CD4-positive, alpha-beta T cell treated with Interleukin-10 for 1 hour (primary cell): ENCODE measurements around the gene TRIM67.

Experiments
- DNase-seq: peaks from one replicate; pipeline ENCODE4 v3.0.0-alpha.2; 2020

The TRIM67 gene

GRCh38 chr1:231185391-231185790, 23.5 kb downstream of the TRIM67 start:
- DNase-seq = no peak

GRCh38 chr1:231186356-231187115, 24.7 kb downstream of the TRIM67 start:
- DNase-seq = no peak

DNA sequence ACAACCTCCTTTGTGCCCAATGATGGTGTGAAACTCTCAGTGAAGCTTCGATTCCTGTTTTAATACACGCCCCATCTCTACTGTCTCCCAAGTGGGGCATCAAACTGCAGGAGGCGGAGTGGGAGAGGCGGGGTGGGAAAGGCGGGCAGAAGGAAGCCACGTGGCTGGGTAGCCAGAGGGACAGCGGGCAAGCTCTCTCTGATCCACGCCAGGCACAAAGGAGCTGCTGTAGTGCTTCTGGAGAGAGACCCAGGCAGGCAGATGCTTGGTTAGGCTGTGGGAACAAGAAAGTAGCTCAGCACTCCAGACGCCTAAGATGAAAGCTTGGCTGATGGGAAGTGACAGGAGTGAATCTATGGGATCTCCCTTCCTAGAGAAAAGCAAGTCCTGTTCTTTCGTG, 25.7 kb downstream of the TRIM67 start:
- DNase-seq = no peak

DNA sequence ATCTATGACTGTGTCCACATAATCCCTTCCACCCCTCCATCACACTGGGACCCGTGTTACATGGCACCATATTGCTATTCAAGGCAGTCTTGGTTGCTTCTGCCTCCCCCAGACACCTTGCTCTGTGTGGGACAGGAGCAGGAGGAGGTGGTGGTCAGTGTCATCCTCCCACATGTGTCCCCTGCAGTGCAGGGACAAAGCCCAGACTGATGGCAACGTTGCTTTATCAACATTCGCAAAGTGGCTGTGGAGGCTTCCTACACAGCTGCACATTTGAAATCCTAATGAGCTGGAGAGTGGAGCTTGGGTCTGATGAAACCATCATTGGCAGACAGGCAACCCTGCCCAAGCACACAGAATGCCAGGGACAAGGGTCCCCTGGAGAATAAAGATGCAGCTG, 26.2 kb downstream of the TRIM67 start:
- no peak for DNase-seq

DNA sequence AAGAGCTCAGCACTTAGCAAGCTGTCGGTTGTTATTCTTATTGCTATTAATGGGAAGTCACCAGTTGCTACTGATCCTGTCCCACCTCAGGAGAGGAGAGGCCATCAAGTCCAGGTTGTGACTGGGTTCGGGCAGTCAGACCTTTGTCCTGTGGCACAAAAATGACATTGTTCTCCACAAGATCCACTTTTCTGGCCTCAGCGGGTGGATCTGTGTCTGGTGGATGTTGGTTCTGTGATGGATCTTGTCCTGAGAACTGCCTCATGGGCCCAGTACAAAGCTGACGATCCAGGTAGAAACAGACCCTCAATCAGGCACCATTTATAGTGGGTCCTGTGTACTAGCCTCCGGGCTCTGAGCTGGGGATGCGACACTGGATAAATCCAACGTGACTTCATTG, 26.9 kb downstream of the TRIM67 start:
- no peak for DNase-seq

GRCh38 chr1:231189683-231190270, 27.9 kb downstream of the TRIM67 start:
- no peak for DNase-seq

- DNase-seq = no peak
Observed at GRCh38 chr1:231190456-231190855, 28.6 kb downstream of the TRIM67 start.

- DNase-seq = no peak
Observed at GRCh38 chr1:231192620-231193163, 30.8 kb downstream of the TRIM67 start.

- DNase-seq = no peak
Observed at GRCh38 chr1:231193710-231194340, 32.0 kb downstream of the TRIM67 start.

DNA sequence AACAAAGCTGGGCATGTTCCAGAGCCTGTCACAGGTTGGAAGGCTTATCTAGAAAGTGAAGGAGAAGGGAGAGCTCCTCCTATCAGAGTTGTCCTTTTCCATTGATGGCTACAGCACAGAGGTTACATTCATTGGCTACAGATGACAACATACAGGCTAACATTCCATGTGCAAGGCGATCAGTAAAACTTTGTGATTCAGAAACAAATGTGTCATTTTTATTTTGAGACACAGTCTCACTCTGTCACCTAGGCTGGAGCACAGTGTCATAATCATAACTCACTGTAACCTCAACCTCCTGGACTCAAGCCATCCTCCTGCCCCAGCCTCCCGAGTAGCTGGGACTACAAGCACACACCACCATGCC, 32.6 kb downstream of the TRIM67 start:
- no peak for DNase-seq

GRCh38 chr1:231194843-231195516, 33.1 kb downstream of the TRIM67 start:
- no peak for DNase-seq

DNA sequence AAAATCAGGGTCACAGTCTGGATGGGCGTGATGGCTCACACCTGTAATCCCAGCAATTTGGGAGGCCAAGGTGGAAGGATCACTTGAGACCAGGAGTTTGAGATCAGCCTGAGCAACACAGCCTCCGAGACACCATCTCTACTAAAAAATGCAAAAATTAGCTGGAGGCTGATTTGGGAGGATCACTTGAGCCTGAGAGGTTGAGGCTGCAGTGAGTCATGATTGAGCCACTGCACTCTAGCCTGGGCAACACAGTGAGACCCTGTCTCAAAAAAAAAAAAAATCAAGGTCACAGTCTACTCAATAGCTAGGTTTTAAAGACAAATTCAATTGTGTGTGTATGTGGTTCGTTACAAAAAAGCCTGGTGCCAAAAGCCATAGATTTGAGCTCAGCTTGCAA, 34.4 kb downstream of the TRIM67 start:
- no peak for DNase-seq

DNA sequence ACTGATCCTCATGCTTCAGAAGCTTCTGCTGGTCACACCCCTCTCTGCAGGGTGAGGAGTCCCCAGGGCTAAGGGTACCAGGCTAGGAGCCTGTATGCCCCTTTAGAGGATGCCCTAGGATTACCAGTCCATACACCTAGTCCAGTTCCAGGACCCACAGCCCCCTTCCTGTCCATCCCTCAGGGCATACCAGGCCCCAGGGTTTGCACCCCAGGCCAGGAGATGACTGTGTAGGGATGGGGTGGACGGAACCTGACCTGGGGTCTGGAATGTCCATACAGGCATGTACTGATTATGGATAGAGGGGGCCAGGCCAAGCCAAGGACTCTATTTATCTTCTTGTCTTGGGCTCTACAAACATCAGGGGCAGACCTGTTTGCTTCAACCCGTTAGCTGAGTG, 34.9 kb downstream of the TRIM67 start:
- no peak for DNase-seq

- DNase-seq = no peak
Observed at GRCh38 chr1:231199868-231200267, 38.0 kb downstream of the TRIM67 start.

GRCh38 chr1:231200388-231201031, 38.7 kb downstream of the TRIM67 start:
- no peak for DNase-seq

- DNase-seq = no peak
Observed at GRCh38 chr1:231201375-231201978, 39.6 kb downstream of the TRIM67 start.

DNA sequence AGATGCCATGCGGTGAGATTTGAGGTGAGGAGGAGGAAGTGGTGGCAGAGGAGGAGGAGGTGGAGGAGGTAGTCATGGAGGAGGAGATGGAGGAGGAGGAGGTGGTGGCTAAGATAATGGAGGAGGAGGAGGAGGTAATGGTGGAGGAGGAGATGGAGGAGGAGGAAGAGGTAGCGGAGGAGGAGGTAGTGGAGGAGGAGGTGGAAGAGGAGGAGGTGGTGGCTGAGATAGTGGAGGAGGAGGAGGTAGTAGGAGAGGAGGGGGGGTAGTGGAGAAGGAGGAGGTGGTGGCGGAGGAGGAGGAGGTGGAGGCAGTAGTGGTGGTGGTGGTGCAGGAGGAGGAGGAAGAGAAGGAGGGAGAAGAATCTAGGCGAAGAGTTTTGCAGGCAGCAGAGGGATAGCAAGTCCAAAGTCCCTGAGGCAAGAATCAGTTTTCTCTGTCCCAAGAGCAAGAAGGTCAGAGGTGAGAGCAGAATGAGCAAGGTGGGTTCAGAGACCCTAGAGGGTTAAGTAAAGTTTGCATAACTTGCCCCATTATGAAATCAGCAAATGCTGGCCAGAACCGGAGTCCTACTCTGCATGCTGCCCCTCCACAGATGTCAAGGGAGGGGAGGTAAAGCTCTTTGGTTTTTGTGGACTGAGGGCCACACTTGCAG, 40.2 kb downstream of the TRIM67 start:
- no peak for DNase-seq

- no peak for DNase-seq
Observed at GRCh38 chr1:231203259-231204057, 41.6 kb downstream of the TRIM67 start.

DNA sequence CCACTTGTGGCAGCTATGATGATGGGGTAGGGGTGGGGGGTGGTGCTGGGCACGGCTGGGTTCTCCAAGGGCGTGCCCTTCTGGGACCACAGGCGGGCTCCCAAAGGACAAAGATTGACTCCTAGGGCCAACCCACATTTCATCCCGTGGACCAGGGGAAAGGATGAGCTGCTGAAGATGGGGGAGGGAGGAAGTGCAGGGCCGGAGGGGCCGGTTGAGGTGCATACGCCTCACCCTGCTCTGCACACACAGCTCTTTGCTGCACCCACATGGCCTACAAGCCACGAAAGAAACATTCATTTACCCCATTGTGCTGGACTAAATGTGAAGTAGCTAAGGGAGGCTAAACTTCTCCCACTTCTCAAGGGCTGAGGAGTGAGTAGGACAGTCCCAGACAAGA, 45.0 kb downstream of the TRIM67 start:
- no peak for DNase-seq

GRCh38 chr1:231207437-231207836, 45.6 kb downstream of the TRIM67 start:
- DNase-seq = no peak

GRCh38 chr1:231208980-231209379, 47.1 kb downstream of the TRIM67 start:
- DNase-seq = no peak
